ENCODE measurements around the gene FRAS1. TPM values are rescaled to one million over a fixed set of nuclear protein-coding genes. Genes with fewer than 3 reads are reported as not detected.

The FRAS1 gene
- total and polyA plus RNA-seq, 2 donors (not counting 3 experiments of a cell fraction or from before 2014, with no cell fraction given): 1.4 to 3.6 TPM

DNA sequence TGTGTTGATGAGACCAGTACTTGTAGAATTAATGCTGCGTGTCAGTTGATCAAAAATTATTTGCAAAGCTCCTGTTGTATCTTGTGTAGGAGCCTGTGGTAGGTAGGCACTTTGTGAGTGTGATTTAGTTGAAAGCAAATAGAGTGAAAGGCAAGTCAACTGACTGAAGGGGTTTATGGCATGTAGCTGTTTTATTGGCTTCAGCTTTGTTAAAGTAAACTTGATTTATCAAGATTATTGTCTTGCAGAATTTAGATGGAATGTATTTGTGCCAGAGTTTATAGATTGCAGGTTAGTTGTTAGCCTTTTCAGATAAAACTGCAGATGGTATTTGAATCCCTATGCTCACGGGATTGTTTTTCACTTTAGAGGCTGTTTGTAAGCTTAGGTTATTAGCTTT, 128.0 kb downstream of the FRAS1 start:
- ChIA-PET CTCF (no interaction called here), POLR2A (no interaction called here)
- Histone ChIP-seq H3K4me3 (replicated peaks in 1 of 3; ENCODE audit: insufficient read depth in 1 of 3, low read depth in 1 of 3, low read length in 3 of 3) (no peak overlapping the region), H3K79me2 (ENCODE audit: control insufficient read depth, insufficient read depth, low read length) (no peaks in the 10 kb centered on the region), H3K4me1 (ENCODE audit: control insufficient read depth, extremely low read depth, insufficient read depth, low read length) (no peaks in the 10 kb centered on the region), H3K9ac (replicated peaks; ENCODE audit: extremely low read depth, insufficient read depth, low read length) (no peak overlapping the region), H3K9me3 (replicated peaks; ENCODE audit: control insufficient read depth, insufficient read depth, low read length) (no peaks in the 10 kb centered on the region), H3K36me3 (ENCODE audit: control insufficient read depth in 2 of 2, extremely low read depth in 1 of 2, insufficient read depth in 2 of 2, low read length in 2 of 2) (no peaks in the 10 kb centered on the region), H3K27me3 (ENCODE audit: control insufficient read depth in 2 of 2, insufficient read depth in 2 of 2, low read length in 2 of 2) (no peaks in the 10 kb centered on the region), H4K20me1 (replicated peaks; ENCODE audit: control insufficient read depth, extremely low read depth, insufficient read depth, low read length) (no peaks in the 10 kb centered on the region), H2AFZ (ENCODE audit: low read depth, low read length) (no peak overlapping the region), H3K9me1 (replicated peaks; ENCODE audit: control insufficient read depth, extremely low read depth, insufficient read depth, low read length) (no peaks in the 10 kb centered on the region), H3K4me2 (ENCODE audit: insufficient read depth, low read length) (no peak overlapping the region), H3K27ac (ENCODE audit: insufficient read depth, low read depth, low read length) (no peak overlapping the region)
- intact Hi-C loops (cut with micrococcal nuclease) (no loop called here), dilution Hi-C loops (cut with MboI; ENCODE audit: extremely low pct_ligation_motif_present, low sequenced_read_pairs) (no loop called here)
- no peak for DNase-seq (ENCODE audit: low read depth, low spot score)
- FAIRE-seq: no peak
- BruUV-seq (replicated peaks): no TSS peak
- no peak for TF ChIP-seq POLR2A (IDR thresholded peaks at IDR 0.05; ENCODE audit: low read depth, low read length)
- no peak for TF ChIP-seq FOS (IDR thresholded peaks at IDR 0.05; ENCODE audit: borderline replicate concordance, insufficient read depth, low read length)
- TF ChIP-seq POLR2AphosphoS5 (IDR thresholded peaks at IDR 0.05; ENCODE audit: insufficient read depth, low read depth, low read length): no peak
- no peak for TF ChIP-seq CTCF (IDR thresholded peaks at IDR 0.05; ENCODE audit: extremely low read depth in 1 of 2, insufficient read depth in 1 of 2, low read depth in 1 of 2, low read length in 2 of 2)
- TF ChIP-seq EZH2 (IDR thresholded peaks at IDR 0.05; ENCODE audit: borderline replicate concordance, low read depth, low read length, severe bottlenecking): no peak
- no peak for TF ChIP-seq JUN (IDR thresholded peaks at IDR 0.05; ENCODE audit: borderline replicate concordance, insufficient read depth, insufficient read length, low read depth)
- TF ChIP-seq GATA2 (IDR thresholded peaks at IDR 0.05; ENCODE audit: insufficient read depth, insufficient read length, low read depth, low read length): no peak
- TF ChIP-seq, protein P1, sequence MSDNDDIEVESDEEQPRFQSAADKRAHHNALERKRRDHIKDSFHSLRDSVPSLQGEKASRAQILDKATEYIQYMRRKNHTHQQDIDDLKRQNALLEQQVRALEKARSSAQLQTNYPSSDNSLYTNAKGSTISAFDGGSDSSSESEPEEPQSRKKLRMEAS (IDR thresholded peaks at IDR 0.05; ENCODE audit: insufficient read depth, insufficient read length): no peak
- TF ChIP-seq MYC (IDR thresholded peaks at IDR 0.05; ENCODE audit: low read depth, low read length): no peak

All from endothelial cell of umbilical vein (primary cell).